Progenitor cell of endocrine pancreas (in vitro differentiated cells): ENCODE results near the gene SNAP29. TPM values are rescaled to one million over a fixed set of nuclear protein-coding genes. Genes with fewer than 3 reads are reported as not detected.

Experiments used
- DNase-seq: peaks from one replicate; pipeline ENCODE4 v3.0.0; 2021; ENCODE audit warnings: low spot score; ENCODE audit not compliant: unreplicated experiment
- H3K27ac Mint-ChIP-seq: 2 replicates; pipeline ENCODE4 v1.8.0; 2021; ENCODE audit warnings: mild to moderate bottlenecking, moderate library complexity, mixed read lengths
- H3K27me3 Mint-ChIP-seq: 2 replicates; pipeline ENCODE4 v1.8.0; 2021; ENCODE audit warnings: mixed read lengths
- H3K36me3 Mint-ChIP-seq: 2 replicates; pipeline ENCODE4 v1.8.0; 2022; ENCODE audit warnings: mixed read lengths; ENCODE audit not compliant: insufficient read depth
- H3K4me1 Mint-ChIP-seq: 2 replicates; pipeline ENCODE4 v1.8.0; 2021; ENCODE audit warnings: low read depth, mixed read lengths
- H3K4me3 Mint-ChIP-seq: 2 replicates; pipeline ENCODE4 v1.8.0; 2021; ENCODE audit warnings: low read depth, mild to moderate bottlenecking, moderate library complexity, mixed read lengths
- H3K9me3 Mint-ChIP-seq: 2 replicates; pipeline ENCODE4 v1.8.0; 2021; ENCODE audit warnings: low read depth, mixed read lengths
- CTCF ChIP-seq: fragments of 200-600 bp; sonication (generic); IDR thresholded peaks from one replicate; pipeline ENCODE4 v1.5.0; 2021; ENCODE audit warnings: antibody characterized with exemption, mild to moderate bottlenecking; ENCODE audit not compliant: unreplicated experiment
- total RNA-seq: library from RNA; stranded (reverse); gene quantifications from 2 replicates; pipeline ENCODE4 v1.2.1, GENCODE V29; 2021

SNAP29 gene
- total RNA-seq, 1 donor from 2014 or later = 20.6 TPM

- TF ChIP-seq CTCF = peak; percentile 95
- H3K27ac Mint-ChIP-seq = peak within 1 kb of the TSS; percentile 98
- no peaks in the 10 kb centered on the region for H3K27me3 Mint-ChIP-seq
- H3K4me3 Mint-ChIP-seq = peak within 1 kb of the TSS; percentile 99
- H3K36me3 Mint-ChIP-seq = peaks cover 3% of the 10 kb centered on the region
- peaks cover 22% of the 10 kb centered on the region for H3K4me1 Mint-ChIP-seq
- no peaks in the 10 kb centered on the region for H3K9me3 Mint-ChIP-seq
- peak; percentile 95 for DNase-seq
These were observed 58.4 kb downstream of the SNAP29 start, which contains the start of gene CRKL for GRCh38 chr22:20916916-20917810. CRKL (plus strand) TSS chr22:20917407; CDS start chr22:20917935, 528 bp downstream.

DNA sequence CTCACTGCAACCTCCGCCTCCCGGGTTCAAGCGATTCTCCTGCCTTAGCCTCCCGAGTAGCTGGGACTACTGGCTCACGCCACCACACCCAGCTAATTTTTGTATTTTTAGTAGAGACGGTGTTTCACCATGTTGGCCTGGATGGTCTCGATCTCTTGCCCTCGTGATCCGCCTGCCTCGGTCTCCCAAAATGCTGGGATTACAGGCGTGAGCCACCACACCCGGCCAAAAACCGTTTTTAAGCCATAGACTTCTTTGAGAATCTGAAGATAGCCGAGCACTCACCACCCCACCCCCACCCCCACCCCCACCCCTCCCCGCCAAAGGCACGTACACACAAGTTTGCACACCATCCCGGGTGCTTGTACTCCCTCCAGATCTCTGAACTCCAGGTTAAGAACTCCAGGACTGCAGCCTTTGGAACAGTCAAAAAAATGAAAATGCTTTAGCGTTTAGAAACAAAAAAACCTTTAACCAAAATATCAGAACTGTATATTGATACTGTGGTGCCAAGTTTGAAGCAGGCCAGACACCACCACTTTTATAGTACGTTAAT, 59.9 kb downstream of the SNAP29 start:
- H3K36me3 Mint-ChIP-seq = peaks cover 4% of the 10 kb centered on the region
- H3K4me3 Mint-ChIP-seq = peak overlapping the region; percentile 99
- no peak for DNase-seq
- no peaks in the 10 kb centered on the region for H3K9me3 Mint-ChIP-seq
- peaks cover 25% of the 10 kb centered on the region for H3K4me1 Mint-ChIP-seq
- no peak for TF ChIP-seq CTCF
- H3K27me3 Mint-ChIP-seq = no peaks in the 10 kb centered on the region
- peak overlapping the region; percentile 98 for H3K27ac Mint-ChIP-seq

DNA sequence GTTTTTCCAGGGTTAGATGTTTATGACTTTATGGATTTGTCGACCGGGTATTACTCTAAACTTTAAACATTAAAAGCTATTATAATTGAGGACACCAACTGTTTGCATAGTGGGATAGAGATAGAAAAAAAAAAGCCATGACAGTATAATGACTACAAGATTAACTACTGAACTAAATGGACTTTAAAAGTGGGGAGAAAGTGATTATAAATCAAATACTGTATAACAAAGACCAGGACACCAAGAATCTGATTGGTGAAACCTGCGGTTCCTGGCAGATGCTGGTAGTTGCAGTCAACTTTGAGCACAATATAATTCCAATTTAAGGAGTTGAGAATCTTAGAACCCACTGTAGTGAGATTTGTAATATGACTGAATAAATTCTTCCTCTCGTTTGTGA, 60.9 kb downstream of the SNAP29 start:
- Mint-ChIP-seq H3K9me3 (no peaks in the 10 kb centered on the region), H3K4me3 (peak overlapping the region; percentile 99), H3K27ac (peak overlapping the region; percentile 30), H3K4me1 (peaks cover 25% of the 10 kb centered on the region), H3K36me3 (peaks cover 4% of the 10 kb centered on the region), H3K27me3 (no peaks in the 10 kb centered on the region)
- no peak for DNase-seq
- no peak for TF ChIP-seq CTCF

- Mint-ChIP-seq H3K4me3 (peak overlapping the region; percentile 99), H3K4me1 (peaks cover 30% of the 10 kb centered on the region), H3K9me3 (no peaks in the 10 kb centered on the region), H3K36me3 (peaks cover 4% of the 10 kb centered on the region), H3K27ac (peak overlapping the region; percentile 86), H3K27me3 (no peaks in the 10 kb centered on the region)
- no peak for TF ChIP-seq CTCF
- no peak for DNase-seq
These were observed 62.0 kb downstream of the SNAP29 start for GRCh38 chr22:20920881-20921203.

GRCh38 chr22:20922141-20922751, 63.4 kb downstream of the SNAP29 start:
- no peak for DNase-seq
- peaks cover 32% of the 10 kb centered on the region for H3K4me1 Mint-ChIP-seq
- H3K4me3 Mint-ChIP-seq = no peak overlapping the region
- peaks cover 4% of the 10 kb centered on the region for H3K36me3 Mint-ChIP-seq
- no peaks in the 10 kb centered on the region for H3K9me3 Mint-ChIP-seq
- H3K27me3 Mint-ChIP-seq = no peaks in the 10 kb centered on the region
- no peak for TF ChIP-seq CTCF
- peak overlapping the region; percentile 1 for H3K27ac Mint-ChIP-seq
